Fibroblast of the conjunctiva (primary cell): ENCODE measurements around the gene SCML2.
"Not testable (repeated sequence)": the region's sequence is repeated elsewhere in the genome, so short reads cannot be mapped to it uniquely, and the experiment has no call there.

Source experiments
- DNase-seq: peaks from one replicate; pipeline ENCODE4 v3.0.0-alpha.2; 2010; ENCODE audit warnings: low read depth

The SCML2 gene

GRCh38 chrX:18354369-18355223, at the start of gene SCML2:
SCML2 (minus strand) TSS chrX:18354688; CDS start chrX:18334071, 20,617 bp downstream.
- peak; percentile 12 for DNase-seq

- DNase-seq: no peak
These were observed 47.3 kb upstream of the SCML2 start for GRCh38 chrX:18401848-18402213.

GRCh38 chrX:18394477-18394876, 40.0 kb upstream of the SCML2 start:
- no peak for DNase-seq

- peak; percentile 37 for DNase-seq
These were observed 36.6 kb upstream of the SCML2 start for GRCh38 chrX:18390941-18391538.

GRCh38 chrX:18389966-18390365, 35.5 kb upstream of the SCML2 start:
- no peak for DNase-seq

GRCh38 chrX:18377796-18378195, 23.3 kb upstream of the SCML2 start:
- DNase-seq: no peak

GRCh38 chrX:18375131-18375805, 20.8 kb upstream of the SCML2 start:
- not testable (repeated sequence) for DNase-seq

- not testable (repeated sequence) for DNase-seq
These were observed 14.6 kb upstream of the SCML2 start for GRCh38 chrX:18369096-18369495.

- no peak for DNase-seq
These were observed 13.9 kb upstream of the SCML2 start for GRCh38 chrX:18368402-18368801.

- no peak for DNase-seq
These were observed 6.4 kb upstream of the SCML2 start for GRCh38 chrX:18360867-18361266.

- DNase-seq: no peak
These were observed 538 bp downstream of the SCML2 start for GRCh38 chrX:18353931-18354368.

- DNase-seq: no peak
These were observed 2.7 kb downstream of the SCML2 start for GRCh38 chrX:18351784-18352183.

GRCh38 chrX:18348047-18348446, 6.4 kb downstream of the SCML2 start:
- DNase-seq: no peak

GRCh38 chrX:18309401-18309800, 45.1 kb downstream of the SCML2 start:
- no peak for DNase-seq

GRCh38 chrX:18297251-18297650, 57.2 kb downstream of the SCML2 start:
- no peak for DNase-seq

- no peak for DNase-seq
These were observed 59.6 kb downstream of the SCML2 start for GRCh38 chrX:18294893-18295292.

GRCh38 chrX:18291006-18291545, 63.4 kb downstream of the SCML2 start:
- peak; percentile 1 for DNase-seq

- peak; percentile 0 for DNase-seq
These were observed 64.3 kb downstream of the SCML2 start for GRCh38 chrX:18290200-18290599.

- DNase-seq: no peak
These were observed 65.8 kb downstream of the SCML2 start for GRCh38 chrX:18288716-18289115.

- no peak for DNase-seq
These were observed 68.1 kb downstream of the SCML2 start for GRCh38 chrX:18286322-18286831.

- no peak for DNase-seq
These were observed 76.0 kb downstream of the SCML2 start for GRCh38 chrX:18278449-18278848.

GRCh38 chrX:18272222-18272621, 82.3 kb downstream of the SCML2 start:
- no peak for DNase-seq
